CD4-positive, alpha-beta T cell treated with Interleukin-21 for 1 hour (primary cell): Measurements from ENCODE around the gene ERVK3-1.
"Not testable (repeated sequence)": the region's sequence is repeated elsewhere in the genome, so short reads cannot be mapped to it uniquely, and the experiment has no call there.

Experiments
- DNase-seq: peaks from one replicate; pipeline ENCODE4 v3.0.0-alpha.2; 2020

ERVK3-1 gene

DNA sequence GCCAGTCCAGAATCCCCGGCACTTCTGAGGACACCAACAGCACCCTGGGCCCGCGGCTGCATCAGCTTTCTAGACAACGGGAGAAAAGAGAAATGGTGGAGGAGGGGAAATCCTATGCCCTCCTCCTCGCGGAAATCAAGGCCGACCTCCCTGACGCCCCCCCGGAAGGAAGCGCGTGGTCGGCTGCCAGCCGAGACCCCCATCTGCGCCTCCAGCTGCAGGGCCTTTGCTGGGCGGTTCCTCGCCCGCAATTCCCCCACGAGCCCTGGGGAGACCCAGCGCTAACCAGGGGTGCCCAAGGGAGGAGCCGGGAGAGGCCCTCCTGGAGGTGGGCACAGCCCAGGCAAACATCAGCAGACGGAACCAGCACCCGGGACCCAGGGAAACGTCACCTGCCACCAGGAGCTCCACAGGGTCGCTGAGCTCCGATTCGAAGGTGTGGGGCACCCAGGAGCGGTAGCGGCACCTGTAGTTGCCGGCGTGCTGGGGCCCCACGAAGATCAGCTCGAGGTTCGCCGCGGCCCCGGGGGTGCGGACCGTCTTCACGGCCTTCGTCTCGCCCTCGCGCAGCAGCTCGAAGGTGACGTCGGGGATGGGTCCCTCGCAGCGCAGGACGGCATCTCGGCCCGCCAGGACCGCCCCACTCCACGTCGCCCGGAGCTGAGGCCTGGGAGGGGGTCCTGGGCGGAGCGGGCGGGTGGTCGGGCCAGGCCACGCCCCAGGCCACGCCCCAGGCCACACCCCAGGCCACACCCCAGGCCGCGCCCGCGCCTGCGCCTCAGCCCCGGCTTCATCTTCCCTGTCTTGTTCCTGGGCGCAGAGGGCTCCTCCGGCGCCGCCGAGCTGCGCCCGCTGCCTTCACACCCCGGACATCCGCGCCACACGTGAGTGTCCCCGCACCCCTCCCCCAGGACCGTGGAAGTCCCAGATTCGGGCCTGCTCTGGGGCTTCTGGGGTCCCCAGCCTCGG is 42.1 kb downstream of the ERVK3-1 start:
- DNase-seq, result peak; percentile 77

GRCh38 chr19:58348080-58348479 is 42.9 kb downstream of the ERVK3-1 start:
- not testable (repeated sequence) for DNase-seq

GRCh38 chr19:58349590-58349989 is 44.4 kb downstream of the ERVK3-1 start:
- DNase-seq, result no peak

- DNase-seq, result no peak
Measured at GRCh38 chr19:58350001-58350861, 45.1 kb downstream of the ERVK3-1 start.

DNA sequence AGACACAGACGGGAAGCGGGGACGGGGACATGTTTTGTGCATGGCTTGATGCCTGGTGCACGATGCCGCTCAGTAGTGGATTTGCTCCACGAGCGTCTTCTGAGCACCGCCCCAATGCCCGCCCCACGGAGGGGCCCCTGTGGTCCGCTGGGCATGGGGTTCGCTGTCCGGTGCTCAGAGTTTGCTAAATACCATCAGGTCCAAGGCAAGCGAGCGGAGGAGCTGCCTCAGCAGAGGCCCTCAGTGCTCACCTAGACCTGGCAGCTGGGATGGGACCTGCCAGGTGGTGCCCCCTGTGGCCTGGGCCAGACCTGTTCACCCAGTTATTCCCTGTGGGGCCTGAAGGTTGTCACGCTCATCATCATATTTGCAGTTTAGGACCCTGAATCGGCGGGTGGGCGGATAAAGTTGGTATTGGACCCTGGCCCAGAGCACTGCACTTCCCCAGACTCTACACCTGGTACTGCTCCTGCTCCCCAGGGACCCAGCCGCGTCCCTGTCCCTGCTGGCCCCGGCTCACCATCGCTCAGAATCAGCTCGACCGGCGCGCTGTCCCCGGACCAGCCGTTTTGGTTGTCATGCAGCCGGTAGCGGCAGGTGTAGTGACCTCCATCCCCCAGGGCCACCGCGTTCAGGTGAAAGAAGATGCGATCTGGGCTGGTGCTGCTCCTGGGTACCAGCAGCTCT is 45.8 kb downstream of the ERVK3-1 start:
- DNase-seq, result no peak

DNA sequence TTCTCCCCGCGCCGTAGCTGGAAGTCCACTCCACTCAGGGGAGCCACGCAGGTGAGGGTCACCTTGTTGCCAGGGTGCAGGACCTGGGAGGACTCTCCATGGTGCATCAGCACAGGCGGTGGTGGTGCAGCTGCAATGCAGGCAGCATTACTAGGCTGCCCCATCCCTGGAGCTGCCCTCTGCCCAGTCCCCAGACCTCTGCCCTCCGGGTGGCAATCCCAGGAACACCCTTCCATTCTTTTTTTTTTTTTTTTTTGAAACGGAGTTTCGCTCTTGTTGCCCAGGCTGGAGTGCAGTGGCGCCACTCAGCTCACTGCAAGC is 46.3 kb downstream of the ERVK3-1 start:
- no peak for DNase-seq

- DNase-seq, result no peak
Measured at GRCh38 chr19:58351990-58352755, 47.0 kb downstream of the ERVK3-1 start.

DNA sequence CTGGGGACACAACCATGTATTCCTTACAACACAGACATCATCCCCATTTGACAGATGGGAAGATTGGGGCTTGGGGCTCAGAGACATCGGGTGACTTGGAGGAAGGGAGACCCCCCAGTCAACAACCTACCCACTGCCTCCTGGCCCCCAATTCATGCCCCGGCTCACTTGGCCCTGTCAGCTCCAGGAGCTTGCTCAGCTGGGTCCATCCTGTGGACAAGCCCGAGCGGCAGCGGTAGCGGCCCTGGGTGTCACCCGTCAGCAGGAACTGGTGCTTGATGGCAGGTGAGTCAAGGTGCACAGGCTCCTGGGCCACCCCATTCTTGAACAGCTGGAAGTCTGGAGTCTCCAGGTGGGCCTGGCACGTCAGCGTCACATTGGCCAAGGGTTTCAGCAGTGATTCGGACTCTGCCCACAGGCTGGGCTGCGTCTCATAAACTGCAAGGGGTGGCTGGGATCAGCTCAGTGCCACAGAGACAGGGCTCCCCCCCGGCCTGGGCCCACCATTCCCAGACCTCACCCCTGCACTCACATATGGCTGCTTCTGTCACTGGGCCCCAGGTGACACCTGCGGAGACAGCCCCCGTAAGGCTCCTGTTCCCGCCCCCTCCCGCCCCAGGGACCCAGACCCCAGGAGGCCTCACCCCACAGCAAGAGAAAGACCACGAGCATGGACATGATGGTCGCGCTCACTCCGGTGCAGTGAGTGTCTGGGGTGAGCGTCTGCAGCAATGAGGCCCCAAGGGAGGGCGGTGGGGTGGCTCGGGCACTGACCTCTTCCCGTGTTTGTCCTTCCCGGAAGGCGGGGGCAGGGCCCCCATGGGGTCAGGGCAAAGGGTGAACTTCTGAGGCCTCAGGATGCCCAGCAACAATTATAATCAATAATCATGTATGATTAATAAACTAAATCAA is 47.8 kb downstream of the ERVK3-1 start, which contains the start of gene A1BG:
Gene A1BG, minus strand, starts transcription at position 733 of the 912 bp plus-strand sequence. Its CDS starts 55 bp downstream, at position 678.
- no peak for DNase-seq

DNA sequence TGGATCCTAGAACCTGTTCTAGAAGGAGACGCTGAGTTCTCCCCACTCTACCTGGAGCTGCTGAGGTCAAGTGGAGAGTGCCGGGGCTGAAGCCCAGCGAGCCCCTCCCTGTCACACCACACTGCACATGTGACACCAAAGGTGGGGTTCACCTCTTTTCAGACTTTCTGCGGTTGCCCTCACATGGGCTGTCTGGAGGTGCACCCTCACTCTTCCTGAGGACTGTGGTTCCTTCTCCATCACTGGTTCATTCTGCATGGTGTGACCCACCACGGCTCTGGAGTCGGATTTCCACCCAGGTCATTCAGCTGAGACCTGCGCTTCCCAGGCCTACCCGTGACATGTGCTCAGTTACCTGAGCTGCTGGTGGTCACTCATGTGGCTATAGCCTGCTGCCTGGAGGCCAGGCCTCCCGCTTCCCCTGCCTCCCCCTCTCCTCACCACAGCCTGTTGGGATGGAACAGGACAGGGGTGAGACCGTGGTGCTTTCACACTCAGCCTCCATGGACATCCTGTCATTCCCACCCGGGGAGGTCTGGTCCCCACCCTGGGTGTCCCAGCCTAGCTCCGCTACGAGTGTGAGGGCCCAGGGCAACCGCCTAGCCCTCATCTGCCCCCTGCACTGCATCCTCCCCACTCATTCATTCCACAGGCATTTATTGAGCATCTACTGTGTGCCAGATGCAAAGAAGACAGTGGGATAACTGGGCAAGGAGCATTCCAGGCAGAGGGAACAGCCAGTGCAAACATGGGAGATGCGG is 48.7 kb downstream of the ERVK3-1 start:
- no peak for DNase-seq

- no peak for DNase-seq
Measured at GRCh38 chr19:58354478-58355030, 49.4 kb downstream of the ERVK3-1 start.

DNA sequence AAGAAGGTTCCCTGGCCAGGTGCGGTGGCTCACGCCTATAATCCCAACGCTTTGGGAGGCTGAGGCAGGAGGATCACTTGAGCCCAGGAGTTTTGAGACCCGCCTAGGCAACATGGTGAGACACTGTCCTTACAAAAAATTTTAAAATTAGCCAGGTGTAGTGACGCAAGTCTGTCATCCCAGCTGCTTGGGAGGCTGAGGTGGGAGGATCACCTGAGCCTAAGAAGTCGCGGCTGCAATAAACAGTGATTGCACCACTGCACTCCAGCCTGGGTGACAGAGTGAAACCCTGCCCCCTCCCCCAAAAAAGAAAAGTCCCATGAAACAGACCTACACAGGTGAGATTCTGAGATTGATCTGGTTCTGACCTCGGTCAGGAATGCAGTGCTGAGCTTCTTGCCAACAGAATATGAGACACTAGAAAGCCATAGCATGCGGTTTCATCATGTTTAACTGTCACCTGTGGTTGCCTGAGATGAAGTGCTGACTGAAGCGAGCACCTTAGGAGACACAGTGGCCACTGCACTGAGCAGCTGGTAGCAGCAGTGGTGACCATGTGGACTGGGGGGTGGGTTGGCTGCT is 50.1 kb downstream of the ERVK3-1 start:
- DNase-seq, result no peak

- peak; percentile 26 for DNase-seq
Measured at GRCh38 chr19:58355908-58356765, 51.0 kb downstream of the ERVK3-1 start.

DNA sequence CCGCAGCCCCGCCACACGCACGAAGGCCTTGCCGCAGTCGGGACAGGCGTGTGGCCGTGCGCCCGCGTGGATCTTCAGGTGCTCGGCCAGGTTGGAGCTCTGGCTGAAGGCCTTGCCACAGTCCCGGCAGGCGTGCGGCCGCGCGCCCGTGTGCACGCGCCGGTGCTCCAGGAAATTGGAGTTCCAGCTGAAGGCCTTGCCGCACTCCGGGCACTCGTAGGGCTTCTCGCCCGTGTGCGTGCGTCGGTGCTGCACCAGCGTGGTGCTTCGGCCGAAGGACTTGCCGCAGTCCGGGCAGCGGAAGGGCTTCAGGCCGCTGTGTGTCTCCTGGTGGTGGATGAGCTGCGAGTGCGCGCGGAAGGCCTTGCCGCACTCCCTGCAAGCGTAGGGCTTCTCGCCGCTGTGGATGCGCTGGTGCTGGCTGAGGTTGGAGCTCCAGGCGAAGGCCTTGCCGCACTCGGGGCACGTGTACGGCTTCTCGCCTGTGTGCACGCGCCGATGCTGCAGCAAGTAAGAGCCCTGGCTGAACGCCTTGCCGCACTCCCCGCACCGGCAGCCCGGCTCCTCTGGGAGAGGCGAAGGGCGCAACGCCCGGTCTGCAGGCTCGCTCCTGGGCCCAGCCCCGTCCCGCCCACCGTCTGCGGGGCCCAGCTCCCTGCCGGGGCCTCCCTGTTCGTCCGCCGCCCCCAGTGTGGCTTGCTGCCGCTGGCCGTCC is 51.7 kb downstream of the ERVK3-1 start:
- no peak for DNase-seq

DNA sequence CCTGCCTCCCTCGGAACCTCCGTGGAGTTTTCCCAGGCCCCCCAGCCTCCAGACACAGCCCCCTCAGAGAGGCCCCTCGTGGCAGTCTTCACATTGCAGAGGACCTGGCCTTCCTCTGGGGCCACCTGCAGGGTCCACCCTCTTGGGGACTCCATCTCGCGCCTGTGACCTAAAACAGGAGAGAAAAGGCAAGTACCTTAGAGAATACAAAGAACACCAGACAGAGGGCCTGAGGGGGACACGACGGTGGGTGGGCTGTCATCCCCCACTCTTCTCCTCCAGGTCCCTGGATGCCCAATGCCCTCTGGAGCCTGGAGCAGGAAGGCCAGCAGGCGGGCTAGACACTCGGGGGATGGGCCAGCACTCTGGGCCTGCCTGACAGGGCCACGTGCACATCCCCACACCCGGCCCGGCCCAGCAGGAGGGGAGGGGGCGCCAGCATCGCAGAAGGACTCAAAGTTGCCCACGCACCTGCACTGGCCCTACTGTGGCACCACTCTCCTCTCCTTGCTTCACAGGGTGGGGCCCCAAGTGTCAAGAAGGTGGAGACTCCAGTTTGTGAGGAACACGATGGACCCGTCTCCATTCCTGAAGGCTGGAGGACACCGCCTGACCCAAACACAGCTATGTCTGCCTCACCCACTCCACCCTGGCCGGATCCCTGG is 52.4 kb downstream of the ERVK3-1 start:
- DNase-seq, result no peak

DNA sequence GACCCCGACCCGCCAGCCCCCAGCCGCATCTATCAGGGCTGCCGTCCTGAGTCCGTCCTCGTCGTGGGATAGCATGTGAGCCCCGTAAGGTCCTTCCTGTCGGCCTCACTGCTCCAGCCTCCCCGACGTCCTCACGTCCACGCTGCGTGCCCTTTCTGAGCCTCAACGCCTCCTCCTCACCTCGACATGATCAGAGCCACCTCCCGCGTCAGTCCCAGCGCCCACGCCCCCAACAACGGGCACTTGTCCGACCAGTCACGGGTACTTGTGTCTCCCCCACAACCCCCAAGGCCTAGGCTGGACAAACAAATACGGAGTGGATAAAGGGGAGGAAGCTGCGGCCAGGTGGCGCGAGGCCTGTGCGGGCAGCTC is 56.7 kb downstream of the ERVK3-1 start:
- peak; percentile 22 for DNase-seq

DNA sequence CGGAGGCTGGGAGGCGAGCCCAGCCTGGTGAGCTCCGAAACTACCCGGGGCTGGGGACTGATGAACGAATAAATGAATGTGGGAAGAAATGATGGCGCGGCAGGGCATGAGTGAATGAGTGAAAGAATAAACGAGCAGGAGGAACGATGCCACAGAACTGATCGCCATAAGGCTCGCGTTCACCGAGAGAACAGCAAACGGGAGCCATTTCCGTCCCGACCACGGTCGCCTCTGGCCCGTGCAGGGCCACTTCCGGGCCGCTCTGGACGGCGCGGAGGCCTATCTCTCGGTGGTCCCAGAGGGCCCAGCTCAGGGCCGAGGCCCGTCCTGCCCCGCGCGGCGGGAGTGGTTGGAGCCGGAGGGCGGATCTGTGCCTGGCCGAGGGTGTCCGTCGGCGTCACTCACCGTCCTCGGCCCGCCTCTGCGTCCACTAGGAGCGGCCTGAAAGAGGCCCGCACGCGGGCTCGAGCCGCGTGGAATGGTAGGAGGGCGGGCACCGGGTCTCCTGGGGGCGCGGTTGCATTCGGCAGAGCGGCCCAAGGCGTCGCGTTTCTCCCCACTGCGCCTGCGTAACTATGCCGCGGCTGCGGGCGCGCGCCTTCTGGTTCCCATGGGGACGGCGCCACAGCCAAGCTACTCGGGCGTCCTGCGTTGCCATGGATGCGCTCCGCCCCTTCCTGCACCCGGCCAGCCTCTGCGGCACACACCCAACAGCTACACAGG is 57.3 kb downstream of the ERVK3-1 start, which contains the start of gene ZNF497:
Gene ZNF497, minus strand, starts transcription at position 480 of the 723 bp plus-strand sequence. CDS start 5,116 bp downstream, outside the sequence.
- peak; percentile 97 for DNase-seq

DNA sequence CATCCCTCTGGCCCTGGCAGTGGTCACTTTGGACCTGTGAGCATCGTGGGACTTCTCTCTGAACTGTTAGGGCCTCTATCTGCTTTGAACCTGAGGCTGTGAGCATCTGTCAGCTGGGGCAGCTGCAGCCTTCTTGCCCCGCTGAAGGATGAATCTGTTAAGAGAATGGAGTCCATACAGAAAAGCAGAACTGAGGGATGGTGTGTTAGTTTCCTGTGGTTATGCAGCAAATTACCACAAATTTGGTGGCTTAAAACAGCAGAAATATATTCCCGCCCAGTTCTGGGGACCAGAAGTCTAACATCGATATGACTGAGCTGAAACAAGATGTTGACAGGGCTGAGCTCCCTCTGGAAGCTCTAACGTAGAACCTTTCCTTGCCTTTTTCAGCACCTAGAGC is 59.0 kb downstream of the ERVK3-1 start:
- no peak for DNase-seq
